Measurements from ENCODE around the gene AMOTL1.
"Not testable (repeated sequence)": the region's sequence is repeated elsewhere in the genome, so short reads cannot be mapped to it uniquely, and the experiment has no call there.

The AMOTL1 gene

DNA sequence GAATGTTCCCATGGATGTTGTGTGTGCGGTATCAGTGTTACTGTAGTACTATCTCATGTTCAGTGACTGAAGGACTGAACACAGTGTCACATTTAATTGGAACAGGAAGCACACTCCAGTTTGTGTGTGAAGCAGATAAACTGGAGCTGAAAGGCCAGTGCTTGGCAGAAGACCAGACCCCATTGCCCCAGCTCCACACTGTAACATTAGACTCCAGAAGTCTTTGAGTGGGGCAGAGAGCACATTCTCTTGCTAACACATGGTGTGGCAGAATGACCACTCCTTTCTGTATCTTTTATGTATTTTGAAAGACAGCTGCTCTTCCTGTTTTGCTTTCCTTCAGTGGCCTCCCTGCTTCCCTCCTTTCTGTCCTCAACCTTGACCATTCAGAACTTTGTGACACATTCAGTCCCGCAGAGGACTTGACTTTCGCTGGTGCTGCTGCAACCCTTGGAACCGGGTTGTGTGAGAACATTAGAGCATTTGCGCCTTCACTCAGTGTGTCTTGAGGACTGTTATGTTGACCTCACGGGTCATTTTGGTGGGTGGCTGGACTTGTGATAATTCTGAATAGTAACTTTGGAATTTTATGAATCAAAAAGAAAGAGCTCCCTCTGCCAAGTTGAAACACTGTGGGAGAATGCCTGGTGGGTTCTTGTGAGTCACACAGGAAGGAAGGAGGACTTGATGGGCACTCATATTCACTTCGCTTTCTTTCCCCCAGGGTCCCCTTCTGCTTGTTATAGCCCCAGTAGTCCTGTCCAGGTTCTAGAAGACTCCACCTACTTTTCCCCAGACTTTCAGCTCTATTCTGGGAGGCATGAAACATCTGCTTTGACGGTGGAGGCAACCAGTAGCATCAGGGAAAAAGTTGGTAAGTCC, 26.4 kb downstream of the AMOTL1 start:
- DNase-seq, result no peak

DNA sequence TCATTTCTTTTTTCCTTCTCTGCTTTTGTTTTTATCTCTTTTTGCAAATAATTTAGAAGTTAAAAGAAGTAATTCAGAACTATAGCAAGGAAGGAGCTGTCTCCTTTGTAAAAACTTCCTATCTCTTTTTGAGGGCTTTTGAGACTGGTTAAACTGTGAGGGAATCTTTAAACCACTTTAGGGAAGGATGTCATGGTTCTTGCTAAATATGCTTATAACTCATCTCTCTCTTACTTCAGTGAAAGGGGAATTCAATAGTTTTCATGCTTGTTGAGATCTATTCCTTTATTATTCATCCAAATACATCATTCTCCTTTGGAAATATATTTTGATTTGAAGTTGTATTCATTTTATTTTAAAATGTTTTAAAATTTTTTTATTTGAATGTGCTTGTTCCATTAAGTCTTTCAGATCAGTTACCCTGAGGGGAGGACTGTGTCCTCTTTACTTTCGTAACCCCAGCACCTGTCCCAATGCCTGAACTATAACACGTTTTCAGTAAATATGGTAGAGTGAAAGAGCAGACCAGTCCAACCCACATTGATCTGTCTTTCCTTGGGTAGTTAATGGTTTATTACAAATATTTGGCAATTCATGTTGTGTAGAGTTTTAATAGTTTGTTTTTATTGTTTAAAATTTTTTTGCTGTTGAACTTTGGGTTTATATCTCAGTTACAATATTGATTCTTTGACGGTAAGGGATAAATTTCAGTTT, 27.5 kb downstream of the AMOTL1 start:
- DNase-seq, result no peak

DNA sequence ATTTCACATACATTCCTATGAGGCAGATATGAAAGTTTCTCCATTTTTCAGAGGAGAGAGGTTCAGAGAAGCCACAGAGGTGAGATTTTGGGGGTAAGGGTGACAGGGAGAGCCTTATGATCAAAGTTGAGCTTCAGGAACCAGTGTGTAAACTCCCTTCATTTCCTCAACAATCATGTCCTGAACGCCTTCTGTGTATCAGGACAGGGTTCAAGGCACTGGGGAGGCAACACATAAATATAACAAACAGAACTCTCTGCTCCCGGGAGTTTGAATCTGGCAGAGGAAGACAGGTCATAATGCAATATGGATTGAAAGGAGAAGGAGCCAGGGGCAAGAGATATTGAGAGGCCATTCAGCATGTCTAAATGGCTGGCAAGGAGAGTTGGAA, 28.0 kb downstream of the AMOTL1 start:
- no peak for DNase-seq

DNA sequence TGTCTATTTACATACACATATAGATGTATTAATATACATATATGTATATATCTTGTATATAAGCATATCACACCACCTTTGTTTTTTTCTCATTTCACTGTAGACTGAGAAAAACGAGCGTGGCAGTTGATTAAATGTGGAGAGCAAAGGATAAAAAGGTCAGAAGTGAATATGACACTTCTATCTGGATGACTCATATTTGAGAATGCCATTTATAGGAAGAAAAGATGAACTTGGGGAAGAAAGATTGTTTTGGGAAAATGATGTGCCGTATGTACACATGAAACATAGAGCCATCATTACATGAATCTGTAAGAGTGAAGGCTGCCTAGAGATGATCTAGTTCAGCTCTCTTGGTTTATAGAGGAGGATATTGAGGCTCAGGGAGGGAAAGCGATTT, 28.7 kb downstream of the AMOTL1 start:
- no peak for DNase-seq

DNA sequence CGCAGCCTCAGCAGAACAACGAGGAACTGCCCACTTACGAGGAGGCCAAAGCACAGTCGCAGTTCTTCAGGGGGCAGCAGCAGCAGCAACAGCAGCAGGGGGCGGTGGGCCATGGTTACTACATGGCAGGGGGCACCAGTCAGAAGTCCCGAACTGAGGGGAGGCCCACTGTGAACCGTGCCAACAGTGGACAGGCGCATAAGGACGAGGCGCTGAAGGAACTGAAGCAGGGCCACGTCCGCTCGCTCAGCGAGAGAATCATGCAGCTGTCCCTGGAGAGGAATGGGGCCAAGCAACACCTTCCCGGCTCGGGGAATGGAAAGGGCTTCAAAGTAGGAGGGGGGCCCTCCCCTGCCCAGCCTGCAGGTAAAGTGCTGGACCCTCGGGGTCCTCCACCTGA, 31.6 kb downstream of the AMOTL1 start:
- no peak for DNase-seq

DNA sequence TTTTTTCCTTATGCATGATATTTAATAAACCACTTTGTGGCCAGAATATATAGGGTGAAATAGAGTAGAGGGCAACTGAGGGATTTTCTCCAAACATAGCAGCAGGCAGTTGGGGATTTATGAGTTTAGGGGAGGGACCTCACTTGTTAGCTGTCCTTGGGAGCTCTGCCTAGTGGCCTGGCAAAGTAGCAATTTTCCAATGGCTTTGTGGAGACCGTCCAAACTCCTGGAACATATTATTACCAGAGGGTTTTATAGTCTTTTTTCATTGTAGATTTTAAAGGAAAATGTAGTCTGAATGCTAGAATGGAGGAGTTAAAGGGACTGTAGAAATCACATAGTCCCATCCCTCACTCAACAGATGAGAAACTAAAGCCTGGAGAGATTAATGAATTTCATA, 32.3 kb downstream of the AMOTL1 start:
- DNase-seq, result no peak

DNA sequence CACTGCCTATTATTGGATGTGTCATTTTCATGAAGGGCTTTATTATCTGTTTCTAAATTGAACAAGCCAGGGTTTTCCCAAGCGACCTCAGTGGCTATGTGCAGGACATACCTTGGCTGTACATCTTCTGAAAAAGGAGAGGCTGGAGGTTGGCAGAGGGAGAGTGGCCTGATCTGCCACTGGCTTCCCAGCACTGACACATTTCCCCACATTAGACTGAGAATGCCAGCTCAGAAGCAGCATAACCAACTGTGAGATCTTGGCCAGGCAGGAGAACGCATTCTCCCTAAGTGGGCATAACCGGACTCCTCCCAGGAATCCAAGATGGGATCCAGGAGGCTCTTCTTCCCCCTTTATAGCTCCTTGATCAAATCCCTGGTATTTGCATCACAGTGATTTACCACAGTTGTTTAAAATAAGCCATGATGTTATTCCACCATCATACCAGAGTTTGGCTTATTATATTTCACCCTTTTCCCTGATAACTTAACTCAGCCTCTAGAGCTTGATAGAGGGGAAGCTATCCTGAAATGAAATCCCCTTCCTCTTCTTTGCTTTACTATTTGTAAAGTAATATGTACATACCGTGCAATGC, 33.8 kb downstream of the AMOTL1 start:
- no peak for DNase-seq

DNA sequence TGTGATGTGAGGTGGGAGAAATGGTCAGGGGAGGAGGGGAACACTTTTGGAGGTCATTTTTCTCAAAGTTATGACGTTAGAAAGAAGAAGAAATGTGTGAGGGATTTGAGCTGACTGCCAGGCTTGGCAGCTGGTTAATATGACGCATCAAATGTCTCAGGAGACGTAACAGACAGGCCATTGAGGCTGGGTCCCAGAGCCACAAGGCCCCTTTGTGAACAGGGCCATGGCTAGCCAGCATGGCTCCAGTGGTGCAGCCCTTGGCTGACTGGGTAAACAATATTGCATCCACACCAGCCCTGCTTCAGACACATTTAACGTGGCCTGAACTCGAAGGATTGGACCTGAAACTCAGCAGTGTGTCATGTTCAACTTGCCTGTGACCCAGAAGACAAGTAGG, 34.3 kb downstream of the AMOTL1 start:
- no peak for DNase-seq

DNA sequence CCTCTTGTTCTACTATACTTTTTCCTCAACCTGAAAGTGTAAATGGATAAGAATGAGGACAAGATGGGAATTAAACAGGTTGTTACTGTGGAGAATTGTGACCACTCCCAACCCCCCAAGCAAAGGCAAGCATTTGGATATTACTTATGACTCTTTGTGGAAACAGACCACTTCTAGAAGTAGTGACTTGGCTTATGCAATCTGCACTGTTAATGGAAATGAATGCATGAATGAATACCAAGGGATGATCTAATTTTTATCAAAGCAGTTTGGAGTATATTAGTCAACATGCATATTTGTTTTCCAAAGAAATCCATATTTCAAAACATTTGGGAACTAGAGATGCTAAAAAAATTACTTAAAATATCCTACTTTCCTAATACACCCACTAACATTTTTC, 35.3 kb downstream of the AMOTL1 start:
- DNase-seq, result no peak

DNA sequence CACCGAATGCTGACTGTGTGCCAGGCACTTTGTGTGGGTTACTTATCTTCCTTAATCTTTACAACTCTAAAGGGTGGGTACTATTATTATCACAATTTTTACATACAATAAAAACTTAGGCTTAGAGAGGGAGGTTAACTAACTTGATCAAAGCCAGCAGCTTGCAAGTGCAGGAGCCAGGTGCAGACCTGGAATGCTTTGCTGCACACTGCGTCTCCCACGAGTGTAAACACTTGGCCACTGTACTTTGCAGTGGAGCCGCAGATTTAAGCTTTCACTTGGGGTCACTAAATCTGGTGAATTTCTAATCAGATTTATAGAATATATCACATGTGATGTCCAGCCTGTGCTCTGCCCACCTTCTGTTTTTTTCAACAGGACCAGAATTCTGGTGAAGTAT, 36.7 kb downstream of the AMOTL1 start:
- DNase-seq, result no peak

DNA sequence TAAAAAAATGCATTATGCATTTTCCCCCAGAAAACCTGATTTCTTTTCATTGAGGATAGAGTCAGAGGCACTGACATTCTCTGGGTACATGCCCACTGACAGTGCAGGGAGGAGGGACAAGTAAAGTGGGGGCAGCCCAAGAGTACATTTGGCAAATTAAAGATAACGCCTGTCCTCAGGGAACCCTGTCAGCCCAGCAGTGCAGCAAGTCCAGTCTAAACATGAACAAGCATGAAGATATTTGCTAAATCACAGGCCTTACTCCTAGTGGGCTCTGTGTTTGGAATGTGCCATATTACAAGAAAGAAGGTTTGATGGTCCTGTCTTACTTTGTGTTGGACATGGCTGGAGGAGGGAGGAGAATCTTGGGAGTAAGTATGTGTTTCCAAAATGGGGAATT, 37.9 kb downstream of the AMOTL1 start:
- no peak for DNase-seq

DNA sequence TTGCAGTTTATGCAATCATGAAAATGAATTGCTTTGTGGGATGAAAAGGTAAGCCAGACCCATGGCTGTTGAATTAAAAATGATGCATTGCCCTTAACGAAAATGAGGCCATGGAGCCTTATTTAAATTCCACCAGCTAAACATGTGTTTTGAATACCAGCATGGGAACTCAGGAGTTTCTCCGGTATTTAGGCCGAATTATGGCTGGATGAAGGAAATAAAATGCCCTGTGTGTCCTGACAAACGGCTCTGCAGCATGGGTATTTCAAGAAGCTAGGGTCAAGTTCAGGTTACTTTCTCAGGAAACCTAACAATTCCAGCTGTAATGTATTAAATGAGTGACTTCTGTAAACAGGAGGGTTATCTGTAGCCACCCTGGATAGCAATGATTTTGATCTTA, 38.3 kb downstream of the AMOTL1 start:
- no peak for DNase-seq

DNA sequence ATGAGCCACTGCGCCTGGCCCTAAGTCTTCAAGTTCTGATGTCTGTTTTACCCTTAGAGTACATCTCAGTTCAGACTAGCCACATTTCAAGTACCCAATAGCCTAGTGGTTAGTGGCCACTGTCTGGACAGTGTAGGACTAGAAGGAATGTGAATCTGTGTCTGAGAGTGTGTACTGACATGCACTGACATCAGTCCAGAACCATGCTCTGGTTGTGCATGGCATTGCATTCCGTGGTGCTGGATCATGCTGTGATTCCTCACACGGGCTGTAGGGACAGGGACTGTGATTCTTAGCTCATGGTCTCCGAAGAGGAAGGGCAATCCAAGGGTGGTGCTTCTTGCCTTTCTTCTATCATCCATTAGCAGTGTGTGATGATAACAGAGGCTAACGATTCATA, 41.1 kb downstream of the AMOTL1 start:
- no peak for DNase-seq

DNA sequence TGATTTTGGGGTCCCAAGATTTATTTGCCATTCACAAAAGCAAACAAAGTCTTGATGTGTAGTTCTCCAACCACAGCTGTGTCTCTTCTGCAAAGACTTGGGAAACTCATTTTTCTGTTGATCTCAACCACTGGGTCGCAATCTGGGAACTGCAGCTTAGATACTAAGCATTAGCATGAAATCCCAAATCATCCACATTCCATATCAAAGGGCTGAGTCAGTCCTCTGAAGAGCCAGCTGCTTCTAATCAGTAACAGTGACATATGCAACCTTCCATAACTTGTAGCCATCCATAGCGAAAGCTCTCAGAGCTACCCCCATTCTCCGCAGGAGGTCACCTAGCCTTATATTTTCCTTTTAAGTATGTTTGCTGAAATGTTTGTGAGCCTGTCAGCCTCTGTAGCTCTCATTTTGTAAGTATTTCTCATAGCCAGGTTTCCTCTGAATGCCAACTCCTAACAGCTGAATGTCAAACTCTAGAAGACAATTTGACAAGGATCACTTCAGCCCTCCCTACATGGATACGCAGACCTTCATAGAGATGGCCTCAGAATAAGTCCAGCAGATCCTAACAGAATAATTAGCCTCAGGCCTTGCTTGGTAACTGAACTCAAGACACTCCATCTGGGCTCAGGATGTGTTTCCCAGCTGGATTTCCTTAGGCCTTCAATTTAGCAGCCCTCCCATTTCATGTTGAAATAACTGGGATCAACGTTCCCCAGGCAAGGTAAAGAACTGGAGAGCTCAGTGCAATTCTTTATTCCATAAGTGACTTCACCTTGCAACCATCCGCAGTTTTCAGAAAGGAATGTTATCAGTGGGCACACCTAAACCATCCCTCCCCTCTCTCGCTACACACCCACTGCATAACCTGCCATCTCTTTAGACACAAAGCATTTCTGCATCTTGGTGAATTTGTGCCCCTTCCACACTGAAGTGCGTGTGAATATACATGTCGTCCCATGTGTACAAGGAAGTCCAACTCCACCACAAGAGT, 44.9 kb downstream of the AMOTL1 start:
- not testable (repeated sequence) for DNase-seq

DNA sequence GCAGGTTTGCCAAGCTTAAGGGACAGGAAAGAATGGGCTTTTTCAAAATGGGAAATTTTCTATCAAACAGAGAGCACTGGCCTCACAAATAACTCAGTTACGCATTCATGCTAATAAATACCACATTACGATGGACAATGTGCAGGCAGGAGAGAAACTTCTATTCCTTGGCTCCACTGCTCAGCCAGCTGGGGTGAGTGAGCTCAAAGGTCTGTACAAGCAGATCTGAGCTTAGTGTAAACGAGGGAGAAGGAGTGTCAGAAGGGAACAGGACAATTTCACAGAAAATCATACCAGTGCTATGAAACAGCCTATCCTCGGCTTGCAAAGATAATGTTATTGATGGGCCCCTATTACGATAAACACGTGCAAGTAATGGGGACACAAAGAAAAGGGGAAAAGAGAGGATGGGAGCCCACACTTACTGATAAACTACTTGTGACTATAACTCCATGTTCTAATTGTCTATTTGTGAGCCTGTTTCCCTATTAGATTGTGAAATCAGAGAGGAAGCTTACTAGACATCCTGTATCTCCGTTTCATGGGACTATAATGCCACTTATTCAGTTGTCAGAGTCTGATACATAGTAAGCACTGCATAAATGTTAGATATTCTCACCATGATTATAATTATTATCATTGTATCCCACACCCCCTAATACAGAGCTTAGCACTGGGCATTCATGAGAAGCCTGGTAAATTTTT, 46.3 kb downstream of the AMOTL1 start:
- no peak for DNase-seq

DNA sequence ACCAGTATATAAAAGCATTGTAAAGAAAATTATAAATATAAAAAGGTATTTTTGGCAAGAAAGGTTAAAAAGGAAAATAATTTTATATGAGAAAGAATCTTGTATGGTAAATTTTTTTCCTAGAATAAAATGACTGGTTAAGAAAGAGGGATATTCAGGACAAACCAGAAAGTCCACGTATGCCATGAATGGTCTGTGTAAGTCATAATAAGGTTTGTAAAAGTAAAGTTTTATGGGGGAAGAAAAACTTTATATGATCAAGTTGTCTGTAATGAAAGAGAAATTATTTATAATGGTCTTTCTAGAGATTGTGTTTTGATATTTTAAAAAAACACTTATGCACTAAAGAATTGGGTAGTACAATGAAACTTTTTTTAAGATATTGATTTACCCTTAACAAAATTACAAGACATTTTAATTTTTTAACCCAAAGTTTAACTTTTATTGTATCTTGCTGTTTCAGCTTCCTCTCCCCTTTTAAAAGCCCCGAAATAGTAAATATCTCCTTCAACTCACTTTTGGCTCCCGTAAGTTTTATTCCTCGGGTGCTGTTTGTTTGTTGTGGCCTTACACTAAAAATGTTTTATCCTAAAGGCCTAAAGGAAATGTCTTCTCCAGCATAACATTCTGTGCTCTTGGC, 47.7 kb downstream of the AMOTL1 start:
- no peak for DNase-seq

DNA sequence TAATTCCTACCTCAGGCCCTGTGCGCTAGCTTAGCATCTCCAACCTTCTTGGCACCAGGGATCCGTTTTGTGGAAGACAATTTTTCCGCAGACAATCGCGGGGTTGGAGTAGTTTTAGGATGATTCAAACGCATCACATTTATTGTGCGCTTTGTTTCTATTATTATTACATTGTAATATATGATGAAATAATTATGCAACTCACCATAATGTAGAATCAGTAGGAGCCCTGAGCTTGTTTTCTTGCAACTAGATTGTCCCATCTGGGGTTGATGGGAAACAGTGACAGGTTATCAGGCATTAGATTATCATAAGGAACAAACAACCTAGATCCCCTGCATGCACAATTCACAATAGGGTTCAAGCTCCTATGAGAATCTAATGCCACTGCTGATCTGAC, 52.3 kb downstream of the AMOTL1 start:
- no peak for DNase-seq

DNA sequence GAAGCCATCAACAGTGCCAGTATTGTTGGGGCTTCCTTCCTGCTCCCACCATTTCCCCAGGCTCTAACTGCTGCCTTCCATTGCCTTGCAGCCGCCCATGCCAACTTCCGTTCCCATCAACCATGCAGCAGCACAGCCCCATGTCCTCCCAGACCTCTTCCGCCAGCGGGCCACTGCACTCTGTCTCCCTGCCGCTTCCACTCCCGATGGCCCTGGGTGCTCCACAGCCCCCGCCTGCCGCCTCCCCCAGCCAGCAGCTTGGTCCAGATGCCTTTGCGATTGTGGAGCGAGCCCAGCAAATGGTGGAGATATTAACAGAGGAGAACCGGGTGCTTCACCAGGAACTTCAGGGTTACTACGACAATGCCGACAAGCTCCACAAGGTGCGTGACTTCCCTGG, 53.3 kb downstream of the AMOTL1 start:
- no peak for DNase-seq

DNA sequence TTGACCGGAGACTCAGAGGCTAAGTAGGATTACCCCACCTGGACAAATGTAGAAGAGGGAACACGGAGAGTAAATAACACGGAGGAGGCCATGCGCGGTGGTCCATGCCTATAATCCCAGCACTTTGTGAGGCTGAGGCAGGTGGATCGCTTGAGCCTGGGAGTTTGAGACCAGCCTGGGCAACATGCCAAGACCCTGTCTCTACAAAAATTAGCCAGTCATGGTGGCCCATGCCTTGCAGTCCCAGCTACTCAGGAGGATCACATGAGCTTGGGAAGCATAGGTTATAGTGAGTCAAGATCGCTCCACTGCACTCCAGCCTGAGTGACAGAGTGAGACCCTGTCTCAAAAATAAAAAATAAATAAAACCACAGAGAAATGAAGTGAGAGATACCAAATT, 53.9 kb downstream of the AMOTL1 start:
- no peak for DNase-seq

DNA sequence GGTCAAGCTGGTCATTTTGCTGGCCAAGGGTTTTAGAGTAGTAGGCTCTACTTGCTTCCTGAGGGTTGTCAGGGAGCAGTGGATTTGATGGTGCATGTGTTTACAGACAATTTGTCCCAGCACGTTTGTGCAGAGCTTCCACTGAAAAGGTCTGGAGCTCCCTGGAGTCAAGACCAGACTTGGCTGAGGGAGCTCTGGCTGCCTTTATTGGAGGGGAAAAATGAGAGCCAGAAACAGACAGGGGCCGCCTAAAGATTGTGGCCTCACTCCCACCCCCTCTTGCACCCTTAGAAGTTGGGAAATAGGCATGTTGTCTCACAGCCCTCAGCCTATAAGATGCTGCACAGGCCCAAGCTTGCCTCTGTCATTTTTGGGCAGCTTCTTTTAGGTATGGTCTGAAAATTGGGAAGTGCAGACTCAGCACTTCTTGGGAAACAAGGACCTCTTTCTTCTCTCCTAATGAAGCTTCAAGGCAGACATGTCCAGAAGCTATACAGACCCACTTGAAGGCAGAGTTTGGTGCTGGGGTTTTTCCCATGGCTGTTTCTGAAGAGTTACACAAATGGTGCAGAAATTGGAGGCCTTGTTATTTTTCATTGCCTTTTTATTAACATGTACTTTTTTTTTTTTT, 55.1 kb downstream of the AMOTL1 start:
- DNase-seq, result no peak

DNA sequence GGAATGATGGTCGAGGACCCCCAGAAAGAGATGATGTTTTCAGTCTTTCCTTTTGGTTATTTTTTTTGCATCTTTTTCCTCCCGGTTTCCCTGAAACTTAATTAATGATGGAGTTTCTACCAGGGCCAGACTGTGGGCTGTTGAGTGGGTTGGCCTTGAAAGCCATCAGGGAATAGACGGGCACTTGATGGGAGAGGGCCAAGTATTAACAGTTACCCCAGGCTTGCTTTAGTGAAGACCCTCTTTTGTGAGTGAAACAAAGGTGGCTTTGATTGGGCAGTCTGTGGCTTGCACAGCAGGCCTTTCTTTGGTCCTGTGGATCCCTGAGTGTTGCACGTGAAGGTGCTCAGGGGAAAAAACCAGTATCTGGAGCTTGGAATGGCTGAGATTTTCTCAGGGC, 56.9 kb downstream of the AMOTL1 start:
- DNase-seq, result no peak

All from activated T-cell treated with anti-CD3 and anti-CD28 coated beads, Interleukin-2, amount 50 U/mL, for 48 hours (primary cell).